WTC11 (cell line): Measurements from ENCODE around the gene NCKAP5L. TPM values are rescaled to one million over a fixed set of nuclear protein-coding genes. Genes with fewer than 3 reads are reported as not detected.

ENCODE experiments used
- ATAC-seq: fragments of 200-7000 bp; cut with Tn5 transposase; 2 replicates; pipeline ENCODE4 v1.10.0; 2021; ENCODE audit warnings: mild to moderate bottlenecking, moderate library complexity
- CTCF ChIA-PET: fragments of 300-600 bp; sonication (Branson Sonifier 250); formaldehyde crosslinking; loops from one replicate; lab custom pipeline; 2021; ENCODE audit warnings: antibody characterized with exemption; lab: Charles Lee
- POLR2A ChIA-PET: fragments of 350-600 bp; sonication (Branson Sonifier 250); formaldehyde crosslinking; loops from one replicate; lab custom pipeline; 2021; ENCODE audit warnings: antibody characterized with exemption; lab: Charles Lee
- DNase-seq: peaks from one replicate; pipeline ENCODE4 v3.0.0; 2021; ENCODE audit warnings: low spot score
- H3K27ac Mint-ChIP-seq: 2 replicates; pipeline ENCODE4 v1.8.0; 2021; ENCODE audit warnings: mixed read lengths
- H3K27me3 Mint-ChIP-seq: 2 replicates; pipeline ENCODE4 v1.8.0; 2021; ENCODE audit warnings: low read depth, mild to moderate bottlenecking, moderate library complexity, mixed read lengths
- H3K36me3 Mint-ChIP-seq: 2 replicates; pipeline ENCODE4 v1.8.0; 2021; ENCODE audit warnings: mixed read lengths
- H3K4me1 Mint-ChIP-seq: 2 replicates; pipeline ENCODE4 v1.8.0; 2022; ENCODE audit warnings: mixed read lengths
- H3K4me3 Mint-ChIP-seq: 2 replicates; pipeline ENCODE4 v1.8.0; 2021; ENCODE audit warnings: mild to moderate bottlenecking, moderate library complexity, mixed read lengths
- H3K9me3 Mint-ChIP-seq: 2 replicates; pipeline ENCODE4 v1.8.0; 2021; ENCODE audit warnings: mixed read lengths
- CBFB ChIP-seq: sonication (generic); formaldehyde crosslinking; IDR thresholded peaks from 2 replicates; pipeline ENCODE4 v1.8.1; 2022; ENCODE audit warnings: mild to moderate bottlenecking, low read depth, missing genetic modification reagents
- CREM ChIP-seq: sonication (generic); formaldehyde crosslinking; IDR thresholded peaks from 2 replicates; pipeline ENCODE4 v1.8.1; 2022; ENCODE audit warnings: mild to moderate bottlenecking, missing genetic modification reagents, moderate library complexity
- GTF2I ChIP-seq: fragments of 250-450 bp; sonication (Bioruptor Pico); conservative IDR thresholded peaks from 2 replicates; pipeline ENCODE4 v1.4.0; 2021; ENCODE audit warnings: mild to moderate bottlenecking
- NR1H2 ChIP-seq: sonication (generic); formaldehyde crosslinking; IDR thresholded peaks from 2 replicates; pipeline ENCODE4 v1.9.0; 2021; ENCODE audit warnings: mild to moderate bottlenecking, moderate library complexity, missing genetic modification reagents
- TCF7 ChIP-seq: sonication (generic); formaldehyde crosslinking; IDR thresholded peaks from 2 replicates; pipeline ENCODE4 v1.8.0; 2022; ENCODE audit warnings: mild to moderate bottlenecking, low read depth, missing genetic modification reagents, moderate library complexity
- ZNF138 ChIP-seq: sonication (generic); formaldehyde crosslinking; conservative IDR thresholded peaks from 2 replicates; pipeline ENCODE4 v1.8.1; 2022; ENCODE audit warnings: mild to moderate bottlenecking, moderate library complexity, missing genetic modification reagents
- ZNF263 ChIP-seq: sonication (generic); formaldehyde crosslinking; IDR thresholded peaks from 2 replicates; pipeline ENCODE4 v1.8.1; 2022; ENCODE audit warnings: low read depth, mild to moderate bottlenecking, moderate library complexity, missing genetic modification reagents
- total RNA-seq: library from RNA; stranded (reverse); gene quantifications from 3 replicates; pipeline ENCODE4 v1.2.3, GENCODE V29; 2021
- TF ChIP-seq, protein P1 (sequence below): sonication (generic); formaldehyde crosslinking; IDR thresholded peaks from 2 replicates; pipeline ENCODE4 v1.8.1; 2023; ENCODE audit warnings: mild to moderate bottlenecking, missing genetic modification reagents, moderate library complexity
- TF ChIP-seq, protein P2 (sequence below): sonication (generic); formaldehyde crosslinking; IDR thresholded peaks from 2 replicates; pipeline ENCODE4 v1.8.0; 2022; ENCODE audit warnings: mild to moderate bottlenecking, missing genetic modification reagents
- TF ChIP-seq, protein P3 (sequence below): fragments of 250-450 bp; sonication (Bioruptor Pico); IDR thresholded peaks from 2 replicates; pipeline ENCODE4 v1.9.0; 2021; ENCODE audit warnings: mild to moderate bottlenecking
- TF ChIP-seq, protein P4 (sequence below): sonication (generic); formaldehyde crosslinking; IDR thresholded peaks from 2 replicates; pipeline ENCODE4 v1.8.1; 2023; ENCODE audit warnings: mild to moderate bottlenecking, missing genetic modification reagents
- TF ChIP-seq, protein P5 (sequence below): sonication (generic); formaldehyde crosslinking; IDR thresholded peaks from 2 replicates; pipeline ENCODE4 v1.8.1; 2023; ENCODE audit warnings: mild to moderate bottlenecking, missing genetic modification reagents, borderline replicate concordance
- TF ChIP-seq, protein P6 (sequence below): sonication (generic); formaldehyde crosslinking; IDR thresholded peaks from 2 replicates; pipeline ENCODE4 v1.8.0; 2023; ENCODE audit warnings: missing genetic modification reagents

The NCKAP5L gene
- total RNA-seq, 1 experiment from 2014 or later: 27.8 TPM

DNA sequence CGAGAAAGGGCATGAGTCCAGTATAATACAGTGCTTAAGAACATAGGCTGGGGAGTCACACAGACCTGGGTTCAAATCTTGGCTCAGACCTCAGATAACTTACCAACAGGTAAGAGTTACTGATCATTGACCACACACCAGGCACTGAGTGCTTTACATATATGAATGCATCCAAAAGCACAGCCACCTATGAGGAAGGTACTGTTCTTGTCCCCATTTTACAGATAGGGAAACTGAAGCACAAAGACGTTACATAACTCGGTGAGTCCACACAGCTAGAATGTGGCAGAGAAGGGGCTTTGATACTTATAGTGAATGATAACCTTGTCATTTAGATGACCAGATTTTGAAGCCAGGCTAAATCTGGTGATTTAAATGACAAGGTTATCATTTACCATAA, 47.9 kb upstream of the NCKAP5L start:
- H3K4me1 Mint-ChIP-seq: no peaks in the 10 kb centered on the region
- ChIA-PET POLR2A (no interaction called here), CTCF (interaction anchor here (1.5 kb wide), 1 partner anchor 9 kb away, joined by 3 read pairs; no protein-coding TSS in a partner anchor)
- H3K27ac Mint-ChIP-seq: no peak overlapping the region
- TF ChIP-seq, protein P1, sequence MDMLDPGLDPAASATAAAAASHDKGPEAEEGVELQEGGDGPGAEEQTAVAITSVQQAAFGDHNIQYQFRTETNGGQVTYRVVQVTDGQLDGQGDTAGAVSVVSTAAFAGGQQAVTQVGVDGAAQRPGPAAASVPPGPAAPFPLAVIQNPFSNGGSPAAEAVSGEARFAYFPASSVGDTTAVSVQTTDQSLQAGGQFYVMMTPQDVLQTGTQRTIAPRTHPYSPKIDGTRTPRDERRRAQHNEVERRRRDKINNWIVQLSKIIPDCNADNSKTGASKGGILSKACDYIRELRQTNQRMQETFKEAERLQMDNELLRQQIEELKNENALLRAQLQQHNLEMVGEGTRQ (CRISPR knock-in tag): no peak
- TF ChIP-seq CREM (CRISPR knock-in tag) (no peak), ZNF138 (CRISPR knock-in tag) (no peak), GTF2I (CRISPR knock-in tag) (no peak), TCF7 (CRISPR knock-in tag) (no peak)
- TF ChIP-seq, protein P2, sequence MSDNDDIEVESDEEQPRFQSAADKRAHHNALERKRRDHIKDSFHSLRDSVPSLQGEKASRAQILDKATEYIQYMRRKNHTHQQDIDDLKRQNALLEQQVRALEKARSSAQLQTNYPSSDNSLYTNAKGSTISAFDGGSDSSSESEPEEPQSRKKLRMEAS (CRISPR knock-in tag): no peak
- TF ChIP-seq, protein P3, sequence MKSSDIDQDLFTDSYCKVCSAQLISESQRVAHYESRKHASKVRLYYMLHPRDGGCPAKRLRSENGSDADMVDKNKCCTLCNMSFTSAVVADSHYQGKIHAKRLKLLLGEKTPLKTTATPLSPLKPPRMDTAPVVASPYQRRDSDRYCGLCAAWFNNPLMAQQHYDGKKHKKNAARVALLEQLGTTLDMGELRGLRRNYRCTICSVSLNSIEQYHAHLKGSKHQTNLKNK (CRISPR knock-in tag): no peak
- TF ChIP-seq, protein P4, sequence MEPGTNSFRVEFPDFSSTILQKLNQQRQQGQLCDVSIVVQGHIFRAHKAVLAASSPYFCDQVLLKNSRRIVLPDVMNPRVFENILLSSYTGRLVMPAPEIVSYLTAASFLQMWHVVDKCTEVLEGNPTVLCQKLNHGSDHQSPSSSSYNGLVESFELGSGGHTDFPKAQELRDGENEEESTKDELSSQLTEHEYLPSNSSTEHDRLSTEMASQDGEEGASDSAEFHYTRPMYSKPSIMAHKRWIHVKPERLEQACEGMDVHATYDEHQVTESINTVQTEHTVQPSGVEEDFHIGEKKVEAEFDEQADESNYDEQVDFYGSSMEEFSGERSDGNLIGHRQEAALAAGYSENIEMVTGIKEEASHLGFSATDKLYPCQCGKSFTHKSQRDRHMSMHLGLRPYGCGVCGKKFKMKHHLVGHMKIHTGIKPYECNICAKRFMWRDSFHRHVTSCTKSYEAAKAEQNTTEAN (CRISPR knock-in tag): no peak
- TF ChIP-seq, protein P5, sequence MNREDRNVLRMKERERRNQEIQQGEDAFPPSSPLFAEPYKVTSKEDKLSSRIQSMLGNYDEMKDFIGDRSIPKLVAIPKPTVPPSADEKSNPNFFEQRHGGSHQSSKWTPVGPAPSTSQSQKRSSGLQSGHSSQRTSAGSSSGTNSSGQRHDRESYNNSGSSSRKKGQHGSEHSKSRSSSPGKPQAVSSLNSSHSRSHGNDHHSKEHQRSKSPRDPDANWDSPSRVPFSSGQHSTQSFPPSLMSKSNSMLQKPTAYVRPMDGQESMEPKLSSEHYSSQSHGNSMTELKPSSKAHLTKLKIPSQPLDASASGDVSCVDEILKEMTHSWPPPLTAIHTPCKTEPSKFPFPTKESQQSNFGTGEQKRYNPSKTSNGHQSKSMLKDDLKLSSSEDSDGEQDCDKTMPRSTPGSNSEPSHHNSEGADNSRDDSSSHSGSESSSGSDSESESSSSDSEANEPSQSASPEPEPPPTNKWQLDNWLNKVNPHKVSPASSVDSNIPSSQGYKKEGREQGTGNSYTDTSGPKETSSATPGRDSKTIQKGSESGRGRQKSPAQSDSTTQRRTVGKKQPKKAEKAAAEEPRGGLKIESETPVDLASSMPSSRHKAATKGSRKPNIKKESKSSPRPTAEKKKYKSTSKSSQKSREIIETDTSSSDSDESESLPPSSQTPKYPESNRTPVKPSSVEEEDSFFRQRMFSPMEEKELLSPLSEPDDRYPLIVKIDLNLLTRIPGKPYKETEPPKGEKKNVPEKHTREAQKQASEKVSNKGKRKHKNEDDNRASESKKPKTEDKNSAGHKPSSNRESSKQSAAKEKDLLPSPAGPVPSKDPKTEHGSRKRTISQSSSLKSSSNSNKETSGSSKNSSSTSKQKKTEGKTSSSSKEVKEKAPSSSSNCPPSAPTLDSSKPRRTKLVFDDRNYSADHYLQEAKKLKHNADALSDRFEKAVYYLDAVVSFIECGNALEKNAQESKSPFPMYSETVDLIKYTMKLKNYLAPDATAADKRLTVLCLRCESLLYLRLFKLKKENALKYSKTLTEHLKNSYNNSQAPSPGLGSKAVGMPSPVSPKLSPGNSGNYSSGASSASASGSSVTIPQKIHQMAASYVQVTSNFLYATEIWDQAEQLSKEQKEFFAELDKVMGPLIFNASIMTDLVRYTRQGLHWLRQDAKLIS: no peak
- TF ChIP-seq, protein P6, sequence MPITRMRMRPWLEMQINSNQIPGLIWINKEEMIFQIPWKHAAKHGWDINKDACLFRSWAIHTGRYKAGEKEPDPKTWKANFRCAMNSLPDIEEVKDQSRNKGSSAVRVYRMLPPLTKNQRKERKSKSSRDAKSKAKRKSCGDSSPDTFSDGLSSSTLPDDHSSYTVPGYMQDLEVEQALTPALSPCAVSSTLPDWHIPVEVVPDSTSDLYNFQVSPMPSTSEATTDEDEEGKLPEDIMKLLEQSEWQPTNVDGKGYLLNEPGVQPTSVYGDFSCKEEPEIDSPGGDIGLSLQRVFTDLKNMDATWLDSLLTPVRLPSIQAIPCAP (CRISPR knock-in tag): no peak
- peaks cover 33% of the 10 kb centered on the region for H3K9me3 Mint-ChIP-seq
- no peaks in the 10 kb centered on the region; the same call in 1 of the 2 replicates for H3K27me3 Mint-ChIP-seq
- H3K36me3 Mint-ChIP-seq: peaks cover 28% of the 10 kb centered on the region
- H3K4me3 Mint-ChIP-seq: no peak overlapping the region
- no peak for DNase-seq
- ATAC-seq: no peak

DNA sequence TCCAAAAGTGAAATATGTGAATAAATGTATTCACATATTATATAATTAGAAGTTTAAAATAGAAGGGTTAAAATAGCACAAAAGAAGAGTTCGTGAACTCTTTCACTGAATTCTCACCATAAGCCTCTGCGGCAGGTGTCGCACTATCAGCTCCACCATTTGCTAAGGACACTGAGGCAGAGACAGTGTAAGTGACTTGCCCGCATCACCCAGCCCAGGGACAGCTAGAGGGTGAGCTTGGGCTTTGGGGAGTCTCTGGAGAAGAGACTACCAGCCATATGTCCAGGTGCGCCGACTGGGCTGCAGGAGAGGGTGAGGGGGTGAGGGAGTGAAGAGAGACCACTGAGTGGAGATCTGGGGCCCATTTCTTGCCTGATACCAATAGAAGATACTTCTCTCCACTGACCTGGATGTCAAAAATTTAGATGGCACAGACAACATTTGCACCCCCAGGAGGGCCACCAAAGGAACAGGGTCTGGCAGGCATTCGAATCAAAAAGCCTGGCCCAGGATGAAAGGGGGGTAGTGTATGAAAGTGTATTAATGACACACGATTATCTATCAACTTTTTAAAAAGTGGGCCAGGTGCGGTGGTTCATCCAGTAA, 47.0 kb upstream of the NCKAP5L start:
- Mint-ChIP-seq H3K4me3 (no peak overlapping the region), H3K27me3 (no peaks in the 10 kb centered on the region; the same call in 1 of the 2 replicates)
- no peak for DNase-seq
- CTCF ChIA-PET: interaction anchor here (1.3 to 2.0 kb wide), 2 partner anchors 71 to 92 kb away, joined by 3 to 6 read pairs; no protein-coding TSS in a partner anchor
- TF ChIP-seq ZNF263 (no peak), CBFB (CRISPR knock-in tag) (no peak), NR1H2 (CRISPR knock-in tag) (no peak)
- TF ChIP-seq, all 79 proteins: peak for 0
- POLR2A ChIA-PET: no interaction called here
- no peaks in the 10 kb centered on the region for H3K4me1 Mint-ChIP-seq
- H3K9me3 Mint-ChIP-seq: peaks cover 26% of the 10 kb centered on the region
- ATAC-seq: no peak
- peaks cover 26% of the 10 kb centered on the region for H3K36me3 Mint-ChIP-seq
- H3K27ac Mint-ChIP-seq: no peak overlapping the region
